ENCODE measurements around the gene ARSB. TPM values are rescaled to one million over a fixed set of nuclear protein-coding genes. Genes with fewer than 3 reads are reported as not detected.

Gene ARSB
- total RNA-seq, 1 donor from 2014 or later = 19.3 TPM

DNA sequence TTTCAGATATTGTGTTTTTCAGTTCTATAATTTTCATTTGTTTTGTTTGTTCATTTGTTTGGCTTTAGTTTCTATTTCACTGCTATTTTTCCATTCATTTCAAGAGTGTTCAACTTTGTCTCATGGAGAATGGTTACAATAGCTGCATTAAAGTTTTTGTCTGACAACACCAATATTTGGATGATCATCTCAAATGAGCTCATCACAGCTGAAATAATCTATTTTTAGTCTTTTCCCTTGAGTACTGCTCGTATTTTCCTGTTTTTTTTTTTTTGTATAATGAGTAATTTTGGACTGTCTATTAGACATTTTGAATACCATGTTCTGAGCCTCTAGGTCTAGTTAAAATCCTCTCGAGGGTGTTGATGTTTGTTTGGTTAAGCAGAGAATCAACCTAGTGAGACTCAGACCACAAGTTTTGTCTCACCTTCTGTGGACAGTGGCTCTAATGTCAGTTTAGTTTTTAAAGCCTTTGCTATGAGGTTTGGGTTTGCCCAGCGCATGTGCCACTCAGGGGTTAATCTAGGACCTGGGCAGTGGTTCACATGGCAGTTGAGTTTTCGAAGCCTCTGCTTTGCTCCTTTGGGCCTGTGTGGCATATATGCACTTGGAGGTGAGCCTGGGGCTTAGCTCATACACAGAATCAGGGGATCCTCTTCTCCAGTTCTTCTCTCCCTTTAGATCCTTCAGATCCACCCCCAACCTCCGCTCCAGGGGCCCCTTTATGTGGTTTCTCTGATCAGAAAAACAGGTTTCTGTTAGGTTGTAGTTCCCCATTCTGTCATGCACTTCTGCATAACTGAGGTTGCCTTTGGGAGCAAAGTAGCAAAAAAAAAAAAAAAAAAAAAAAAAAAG lies 79.8 kb downstream of the ARSB start:
- Mint-ChIP-seq H3K27me3 (ENCODE audit: unreplicated experiment) (peaks cover 6% of the 10 kb centered on the region), H3K27ac (ENCODE audit: unreplicated experiment) (no peak overlapping the region)

DNA sequence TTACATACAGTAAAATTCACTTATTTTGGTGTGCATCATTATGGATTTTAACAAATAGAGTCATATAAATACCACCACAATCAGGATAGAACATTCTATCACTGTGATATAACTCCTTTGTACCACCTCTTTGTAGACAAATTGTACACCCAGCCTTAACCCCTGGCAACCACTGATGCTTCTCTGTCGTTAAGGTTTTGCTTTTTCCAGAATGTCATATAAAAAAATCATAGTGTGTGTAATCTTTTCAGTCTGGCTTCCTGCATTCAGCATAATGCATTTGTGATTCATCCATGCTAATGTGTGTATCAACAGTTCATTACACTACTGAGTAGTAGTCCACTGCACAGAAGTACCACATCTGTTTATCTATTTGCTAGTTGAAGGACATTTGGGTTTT lies 81.2 kb downstream of the ARSB start:
- TF ChIP-seq, protein P1, sequence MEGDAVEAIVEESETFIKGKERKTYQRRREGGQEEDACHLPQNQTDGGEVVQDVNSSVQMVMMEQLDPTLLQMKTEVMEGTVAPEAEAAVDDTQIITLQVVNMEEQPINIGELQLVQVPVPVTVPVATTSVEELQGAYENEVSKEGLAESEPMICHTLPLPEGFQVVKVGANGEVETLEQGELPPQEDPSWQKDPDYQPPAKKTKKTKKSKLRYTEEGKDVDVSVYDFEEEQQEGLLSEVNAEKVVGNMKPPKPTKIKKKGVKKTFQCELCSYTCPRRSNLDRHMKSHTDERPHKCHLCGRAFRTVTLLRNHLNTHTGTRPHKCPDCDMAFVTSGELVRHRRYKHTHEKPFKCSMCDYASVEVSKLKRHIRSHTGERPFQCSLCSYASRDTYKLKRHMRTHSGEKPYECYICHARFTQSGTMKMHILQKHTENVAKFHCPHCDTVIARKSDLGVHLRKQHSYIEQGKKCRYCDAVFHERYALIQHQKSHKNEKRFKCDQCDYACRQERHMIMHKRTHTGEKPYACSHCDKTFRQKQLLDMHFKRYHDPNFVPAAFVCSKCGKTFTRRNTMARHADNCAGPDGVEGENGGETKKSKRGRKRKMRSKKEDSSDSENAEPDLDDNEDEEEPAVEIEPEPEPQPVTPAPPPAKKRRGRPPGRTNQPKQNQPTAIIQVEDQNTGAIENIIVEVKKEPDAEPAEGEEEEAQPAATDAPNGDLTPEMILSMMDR (IDR thresholded peaks at IDR 0.05; ENCODE audit: unreplicated experiment) = no peak
- peaks cover 30% of the 10 kb centered on the region for H3K4me1 Mint-ChIP-seq (ENCODE audit: unreplicated experiment)

More for the DNA sequence above, 79.8 kb downstream of the ARSB start:
- Mint-ChIP-seq H3K4me3 (ENCODE audit: unreplicated experiment) (no peak overlapping the region), H3K9me3 (ENCODE audit: unreplicated experiment) (no peaks in the 10 kb centered on the region), H3K4me1 (ENCODE audit: unreplicated experiment) (peaks cover 44% of the 10 kb centered on the region), H3K36me3 (ENCODE audit: low read depth, unreplicated experiment) (no peaks in the 10 kb centered on the region)
- DNase-seq (ENCODE audit: low spot score) = no peak
- TF ChIP-seq, protein P1 (IDR thresholded peaks at IDR 0.05; ENCODE audit: unreplicated experiment) = no peak

DNA sequence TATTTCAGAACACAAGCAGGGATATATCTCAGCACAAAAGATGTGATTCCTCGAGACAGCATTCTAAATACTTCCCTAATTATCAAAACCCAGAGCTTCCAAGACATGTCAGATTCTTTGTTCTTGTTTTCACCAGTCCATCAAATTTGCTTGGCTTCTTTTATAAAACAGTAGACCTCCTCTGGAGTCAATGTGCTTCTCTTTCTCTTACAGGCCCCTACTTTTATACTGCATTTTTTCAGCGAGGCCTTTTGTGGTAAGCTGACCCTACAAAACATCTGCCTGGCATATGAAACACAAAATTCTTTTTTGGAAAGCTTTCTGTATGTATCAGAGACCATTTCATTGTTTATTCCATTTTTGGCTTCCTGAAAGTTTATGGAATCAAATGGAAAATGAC lies 81.8 kb downstream of the ARSB start:
- H3K36me3 Mint-ChIP-seq (ENCODE audit: low read depth, unreplicated experiment) = no peaks in the 10 kb centered on the region
- H3K27me3 Mint-ChIP-seq (ENCODE audit: unreplicated experiment) = peaks cover 4% of the 10 kb centered on the region
- H3K9me3 Mint-ChIP-seq (ENCODE audit: unreplicated experiment) = no peaks in the 10 kb centered on the region
- H3K27ac Mint-ChIP-seq (ENCODE audit: unreplicated experiment) = no peak overlapping the region
- TF ChIP-seq, protein P1 (IDR thresholded peaks at IDR 0.05; ENCODE audit: unreplicated experiment) = no peak
- DNase-seq (ENCODE audit: low spot score) = no peak
- H3K4me3 Mint-ChIP-seq (ENCODE audit: unreplicated experiment) = no peak overlapping the region
- H3K4me1 Mint-ChIP-seq (ENCODE audit: unreplicated experiment) = peaks cover 25% of the 10 kb centered on the region

More for the DNA sequence above, 81.2 kb downstream of the ARSB start:
- Mint-ChIP-seq H3K27ac (ENCODE audit: unreplicated experiment) (no peak overlapping the region), H3K4me3 (ENCODE audit: unreplicated experiment) (no peak overlapping the region), H3K9me3 (ENCODE audit: unreplicated experiment) (no peaks in the 10 kb centered on the region), H3K27me3 (ENCODE audit: unreplicated experiment) (peaks cover 4% of the 10 kb centered on the region), H3K36me3 (ENCODE audit: low read depth, unreplicated experiment) (no peaks in the 10 kb centered on the region)
- DNase-seq (ENCODE audit: low spot score) = no peak

DNA sequence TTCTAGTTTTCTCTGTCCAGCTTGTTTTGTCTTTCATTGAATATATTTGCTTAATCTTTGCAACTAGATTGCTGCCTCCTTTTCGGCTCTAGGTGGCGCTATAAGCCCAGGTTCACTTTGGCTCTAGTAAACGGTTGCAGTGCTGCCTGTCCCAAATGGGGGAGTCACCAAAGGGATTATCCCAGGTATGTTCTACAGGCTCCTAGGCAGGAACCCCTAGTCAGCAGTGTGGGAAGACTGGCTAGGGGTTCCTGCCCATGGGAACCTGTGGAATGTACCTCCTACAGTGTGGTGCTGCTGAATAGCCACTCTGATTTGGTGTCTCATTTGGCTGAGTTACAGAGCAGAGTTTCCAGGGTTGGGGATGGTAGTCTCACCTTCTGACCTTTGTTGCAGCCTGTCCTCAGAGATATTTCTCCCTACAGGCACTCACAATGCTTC lies 85.2 kb downstream of the ARSB start:
- no peaks in the 10 kb centered on the region for H3K27me3 Mint-ChIP-seq (ENCODE audit: unreplicated experiment)
- H3K4me3 Mint-ChIP-seq (ENCODE audit: unreplicated experiment) = no peak overlapping the region
- DNase-seq (ENCODE audit: low spot score) = peak; percentile 57
- H3K4me1 Mint-ChIP-seq (ENCODE audit: unreplicated experiment) = no peaks in the 10 kb centered on the region
- TF ChIP-seq, protein P1 (IDR thresholded peaks at IDR 0.05; ENCODE audit: unreplicated experiment) = peak; percentile 85
- H3K9me3 Mint-ChIP-seq (ENCODE audit: unreplicated experiment) = no peaks in the 10 kb centered on the region
- no peaks in the 10 kb centered on the region for H3K36me3 Mint-ChIP-seq (ENCODE audit: low read depth, unreplicated experiment)
- H3K27ac Mint-ChIP-seq (ENCODE audit: unreplicated experiment) = no peak overlapping the region

DNA sequence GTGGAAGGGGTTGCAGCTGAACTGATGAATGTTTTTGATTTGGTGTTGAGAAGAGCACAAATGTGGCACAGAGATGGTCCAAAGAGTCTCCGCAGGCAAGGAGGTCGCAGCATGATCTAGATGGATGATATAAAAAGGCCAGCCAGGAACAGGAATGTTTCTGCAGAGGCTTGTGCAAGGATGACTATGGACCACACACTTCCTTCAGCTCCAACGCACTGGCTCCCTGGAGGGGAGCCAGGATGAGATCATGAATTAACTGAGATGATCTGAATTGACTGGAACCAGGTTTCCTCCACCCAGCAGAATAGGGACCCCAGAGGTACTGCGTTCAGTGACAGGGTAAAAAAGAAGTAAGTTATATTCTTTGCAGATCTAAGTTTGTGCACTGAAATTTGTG lies 89.0 kb downstream of the ARSB start:
- no peak overlapping the region for H3K27ac Mint-ChIP-seq (ENCODE audit: unreplicated experiment)
- DNase-seq (ENCODE audit: low spot score) = no peak

More for the DNA sequence above, 89.0 kb downstream of the ARSB start:
- TF ChIP-seq, protein P1 (IDR thresholded peaks at IDR 0.05; ENCODE audit: unreplicated experiment) = no peak
- Mint-ChIP-seq H3K4me3 (ENCODE audit: unreplicated experiment) (no peak overlapping the region), H3K9me3 (ENCODE audit: unreplicated experiment) (no peaks in the 10 kb centered on the region), H3K36me3 (ENCODE audit: low read depth, unreplicated experiment) (no peaks in the 10 kb centered on the region), H3K4me1 (ENCODE audit: unreplicated experiment) (no peaks in the 10 kb centered on the region), H3K27me3 (ENCODE audit: unreplicated experiment) (no peaks in the 10 kb centered on the region)
